ENCODE results near the gene ECHDC3. TPM values are rescaled to one million over a fixed set of nuclear protein-coding genes. Genes with fewer than 3 reads are reported as not detected.
A peak's percentile ranks its signal among the peaks of the same experiment; 100 is the strongest.

The ECHDC3 gene
- total and polyA plus RNA-seq, 2 of the 4 experiments (the other 2 are of a cell fraction) = 4.3 to 5.0 TPM

GRCh38 chr10:11757454-11757820 is 15.3 kb downstream of the ECHDC3 start:
- peak overlapping the region; percentile 24; the same call in 1 of the 2 replicates for H3K27ac ChIP-seq (ENCODE audit: insufficient read depth, low read length)
- H3K4ac ChIP-seq (ENCODE audit: low read depth, low read length) = 0 out of 2 replicates have a peak overlapping the region, but pooled peaks have one; percentile 35
- H3K9ac ChIP-seq (ENCODE audit: low read depth, low read length) = no peak overlapping the region
- H3K9me1 ChIP-seq (ENCODE audit: insufficient read depth, low read length) = no peaks in the 10 kb centered on the region
- in situ Hi-C loops (cut with MboI; ENCODE audit: low sequenced_read_pairs) = loop anchor here (10.0 kb wide), 1 partner anchor 243 kb away; no protein-coding TSS in a partner anchor
- DNase-seq (peak; percentile 91), ATAC-seq (ENCODE audit: low read depth) (peak; percentile 80)
- dilution Hi-C loops (cut with HindIII; ENCODE audit: low sequenced_read_pairs, unreplicated experiment) = no loop called here
- no peak overlapping the region for H3K14ac ChIP-seq (replicated peaks; ENCODE audit: low read depth, low read length)
- no TSS peak for BruUV-seq (replicated peaks)
- no peaks in the 10 kb centered on the region for H3K79me1 ChIP-seq (ENCODE audit: low read depth in 1 of 2, low read length in 2 of 2)
- no peak overlapping the region for H4K91ac ChIP-seq (ENCODE audit: insufficient read depth, low read depth, low read length)
- no peaks in the 10 kb centered on the region for H3K9me3 ChIP-seq (ENCODE audit: control insufficient read depth, insufficient read depth, low read length)
- H3K4me2 ChIP-seq (ENCODE audit: low read depth, low read length) = no peak overlapping the region
- H2AK9ac ChIP-seq (replicated peaks; ENCODE audit: low read depth, low read length, poor library complexity) = no peak overlapping the region
- H2AFZ ChIP-seq (replicated peaks; ENCODE audit: low read length, poor library complexity) = no peak overlapping the region
- TF ChIP-seq FOS (IDR thresholded peaks at IDR 0.05; ENCODE audit: low read depth, low read length) (peak; percentile 48), BHLHE40 (IDR thresholded peaks at IDR 0.05; ENCODE audit: low read depth, low read length) (no peak; the same call in 1 of the 2 replicates), RFX5 (IDR thresholded peaks at IDR 0.05; ENCODE audit: low read depth, low read length) (no peak)
- no peak overlapping the region for H2BK15ac ChIP-seq (ENCODE audit: low read depth, low read length)
- H3K23ac ChIP-seq (ENCODE audit: low read depth, low read length) = no peak overlapping the region
- H4K20me1 ChIP-seq (ENCODE audit: insufficient read depth, low read length) = peaks cover 3% of the 10 kb centered on the region; the same call in 1 of the 2 replicates
- no peak overlapping the region for H2BK120ac ChIP-seq (ENCODE audit: low read depth, low read length)
- no peak overlapping the region for H2AK5ac ChIP-seq (ENCODE audit: low read depth, low read length)
- ChIA-PET CTCF (interaction anchor here (0.6 to 2.3 kb wide), 11 partner anchors 16 to 338 kb away, joined by 3 to 23 read pairs (median 3); no protein-coding TSS in a partner anchor), POLR2A (ENCODE audit: unreplicated experiment) (no interaction called here)
- intact Hi-C loops (cut with micrococcal nuclease) = loop anchor here (5.0 kb wide), 1 partner anchor 335 kb away; no protein-coding TSS in a partner anchor
- no peak overlapping the region for H3K18ac ChIP-seq (ENCODE audit: low read depth, low read length)
- H3K27me3 ChIP-seq (ENCODE audit: control insufficient read depth, insufficient read depth, low read length) = no peaks in the 10 kb centered on the region
- H3K4me3 ChIP-seq (ENCODE audit: insufficient read depth, low read depth, low read length) = no peak overlapping the region
- peak overlapping the region; percentile 38 for H2BK5ac ChIP-seq (ENCODE audit: low read depth, low read length, poor library complexity, severe bottlenecking)
- H3K4me1 ChIP-seq (ENCODE audit: control insufficient read depth, insufficient read depth, low read length) = peaks cover 7% of the 10 kb centered on the region; the same call in 1 of the 2 replicates
- whole genome bisulfite sequencing, 2 experiments (ENCODE audit: extremely low coverage in 2 of 2, insufficient read length in 1 of 2) = 0% methylated on average over 3 of the region's 3 CpGs; no CpG with 5 or more reads in 1 of the 2 experiments
- H3K56ac ChIP-seq (ENCODE audit: extremely low read depth, insufficient read depth, low read length) = no peak overlapping the region
- H2BK20ac ChIP-seq (ENCODE audit: low read depth, low read length) = no peak overlapping the region
- H4K5ac ChIP-seq (ENCODE audit: low read depth, low read length) = no peak overlapping the region
- H3K36me3 ChIP-seq (ENCODE audit: control insufficient read depth, insufficient read depth, low read length) = 0 out of 2 replicates have a peak, but pooled peaks cover 2% of the 10 kb centered on the region
- H4K8ac ChIP-seq (ENCODE audit: low read depth in 2 of 2, low read length in 2 of 2) = peak overlapping the region in 1 of 2 experiments; percentile 76; a peak in 2 of 4 replicates

All from IMR-90 (cell line).